Activated CD4-positive, CD25-positive, alpha-beta regulatory T cell treated with anti-CD3 and anti-CD28 coated beads, Interleukin-2, amount 50 U/mL, for 72 hours (primary cell): ENCODE results near the gene NUP62.

Source experiments
- DNase-seq: peaks from one replicate; pipeline ENCODE4 v3.0.0; 2021

Gene NUP62

DNA sequence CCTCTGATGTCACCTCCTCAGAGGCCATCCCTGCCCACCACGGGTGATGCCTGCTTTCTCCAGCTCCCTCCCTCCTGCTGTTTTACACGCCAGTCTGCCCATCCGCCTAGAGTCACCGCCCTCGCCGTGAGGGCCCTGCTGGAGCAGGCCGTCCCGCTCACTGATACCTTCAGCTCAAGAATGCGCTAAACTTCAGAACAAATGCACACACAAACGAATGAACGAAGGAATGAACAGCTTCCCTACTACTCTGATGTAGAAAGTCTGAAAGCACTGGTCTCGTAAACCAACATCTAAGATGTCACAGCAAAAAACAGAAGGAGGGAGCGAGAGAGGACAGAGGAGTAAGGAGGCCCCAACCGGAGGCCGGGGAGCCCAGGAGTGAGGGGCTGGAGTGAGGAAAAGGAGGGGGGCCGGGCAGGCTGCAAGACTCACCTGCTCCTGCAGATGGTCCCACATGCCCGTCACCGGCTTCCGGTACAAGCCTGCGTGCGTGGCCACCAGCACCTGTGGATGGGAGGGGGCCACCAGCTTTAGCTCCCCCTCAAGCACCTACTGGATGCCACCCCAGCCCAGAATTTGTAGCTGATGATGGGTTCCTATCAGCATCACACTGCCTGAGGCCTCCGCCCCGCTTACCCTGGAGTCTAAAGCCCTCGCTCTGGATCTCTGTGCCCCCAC lies 65.9 kb downstream of the NUP62 start:
- DNase-seq = no peak

DNA sequence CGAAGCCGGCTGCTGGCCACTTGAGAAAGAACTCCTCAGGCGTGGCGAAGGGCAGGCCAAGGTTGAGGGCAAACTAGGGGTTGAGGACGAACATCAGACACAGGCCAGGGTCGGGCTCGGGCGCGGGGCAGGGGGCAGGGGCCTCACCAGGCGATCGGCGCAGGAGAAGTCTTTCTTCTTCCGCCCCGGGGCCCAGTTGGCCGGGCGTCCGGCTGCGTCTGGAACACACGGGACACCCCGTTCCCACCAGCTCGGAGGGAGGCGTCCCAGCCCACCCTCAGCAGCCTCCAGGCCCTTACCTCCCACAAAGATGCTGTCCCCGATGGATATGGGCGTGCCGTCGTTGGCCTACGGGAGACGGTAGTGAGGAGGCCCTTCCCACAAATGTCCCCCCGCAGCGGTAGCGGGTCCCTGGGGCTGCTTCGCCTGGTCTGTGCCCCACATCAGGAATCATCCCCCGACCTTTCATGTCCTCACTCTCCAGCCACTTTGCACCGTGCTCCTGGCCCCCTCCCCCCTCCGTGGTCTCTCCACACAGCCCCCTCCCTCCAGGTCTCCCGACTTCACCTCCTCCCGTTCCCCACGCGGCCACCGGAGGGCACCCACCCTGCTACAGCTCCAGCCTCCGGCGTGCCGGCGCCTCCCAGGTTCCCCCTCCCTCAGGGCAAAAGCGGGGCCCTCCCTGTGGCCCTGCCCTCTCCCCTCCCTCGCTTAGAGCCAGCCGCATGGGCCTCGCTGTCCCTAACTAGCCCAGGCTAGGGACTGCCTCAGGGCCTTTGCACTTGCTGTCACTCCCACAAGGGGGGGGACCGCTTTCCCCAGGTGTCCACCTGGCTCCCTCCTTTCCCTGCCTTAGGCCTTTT lies 66.7 kb downstream of the NUP62 start:
- no peak for DNase-seq

DNA sequence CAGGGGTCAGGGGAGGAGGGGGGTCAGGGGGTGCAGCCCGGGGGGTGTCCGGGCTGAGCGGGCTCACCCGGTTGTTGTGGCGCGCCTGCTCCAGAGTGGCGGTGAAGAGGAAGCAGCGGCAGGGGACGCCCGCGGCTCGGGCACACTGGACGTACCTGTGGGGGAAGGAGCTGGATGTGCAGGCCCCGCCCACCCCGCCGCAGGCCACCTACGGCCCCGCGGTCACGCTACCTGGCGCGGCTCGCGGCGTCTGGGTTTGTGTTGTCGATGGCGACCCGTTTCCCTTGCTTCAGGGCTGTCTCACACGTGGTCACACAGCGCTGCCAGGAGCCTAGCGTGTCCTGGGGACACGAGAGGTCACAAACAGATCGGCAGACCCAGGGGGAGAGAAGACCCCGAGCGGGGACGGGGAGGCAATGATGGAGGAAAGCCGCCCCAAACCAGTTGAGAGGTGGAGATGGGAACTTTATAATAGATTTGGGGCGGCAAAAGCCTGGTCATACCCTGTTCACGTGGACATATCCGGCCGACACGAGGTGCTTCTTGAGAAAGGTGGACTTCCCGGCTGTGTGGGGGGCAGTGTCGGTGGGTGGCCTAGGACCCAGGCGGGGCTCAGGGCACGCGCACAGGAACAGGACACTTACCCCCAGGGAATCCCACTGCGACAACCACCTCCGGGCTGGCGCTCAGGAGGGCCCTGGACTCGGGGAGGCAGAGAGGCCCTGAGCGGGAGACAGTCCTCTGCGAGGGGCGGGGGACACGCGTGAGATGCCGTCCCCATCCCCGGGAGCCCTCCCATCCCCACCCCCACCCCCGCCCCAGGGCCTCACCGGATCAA lies 67.5 kb downstream of the NUP62 start:
- DNase-seq = no peak

DNA sequence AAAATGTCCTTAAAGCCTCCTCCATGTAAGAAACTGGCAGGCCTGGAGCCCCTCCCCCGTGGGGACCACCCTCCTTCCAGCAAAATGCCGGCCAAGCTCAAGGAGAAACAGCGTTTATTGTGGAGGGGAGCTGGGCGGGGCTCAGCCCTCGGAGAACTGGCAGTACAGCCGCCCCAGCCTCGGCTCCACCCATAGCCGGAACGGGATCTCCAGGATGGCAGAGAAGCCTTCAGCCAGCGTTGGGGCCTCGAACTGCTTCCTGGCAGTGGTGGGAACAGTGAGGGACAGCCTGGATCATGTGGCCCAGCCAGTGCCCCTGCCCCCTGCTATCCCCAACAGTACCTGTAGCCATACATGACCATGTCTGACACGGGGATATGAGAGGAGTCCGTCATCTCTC lies 68.2 kb downstream of the NUP62 start:
- DNase-seq = no peak

DNA sequence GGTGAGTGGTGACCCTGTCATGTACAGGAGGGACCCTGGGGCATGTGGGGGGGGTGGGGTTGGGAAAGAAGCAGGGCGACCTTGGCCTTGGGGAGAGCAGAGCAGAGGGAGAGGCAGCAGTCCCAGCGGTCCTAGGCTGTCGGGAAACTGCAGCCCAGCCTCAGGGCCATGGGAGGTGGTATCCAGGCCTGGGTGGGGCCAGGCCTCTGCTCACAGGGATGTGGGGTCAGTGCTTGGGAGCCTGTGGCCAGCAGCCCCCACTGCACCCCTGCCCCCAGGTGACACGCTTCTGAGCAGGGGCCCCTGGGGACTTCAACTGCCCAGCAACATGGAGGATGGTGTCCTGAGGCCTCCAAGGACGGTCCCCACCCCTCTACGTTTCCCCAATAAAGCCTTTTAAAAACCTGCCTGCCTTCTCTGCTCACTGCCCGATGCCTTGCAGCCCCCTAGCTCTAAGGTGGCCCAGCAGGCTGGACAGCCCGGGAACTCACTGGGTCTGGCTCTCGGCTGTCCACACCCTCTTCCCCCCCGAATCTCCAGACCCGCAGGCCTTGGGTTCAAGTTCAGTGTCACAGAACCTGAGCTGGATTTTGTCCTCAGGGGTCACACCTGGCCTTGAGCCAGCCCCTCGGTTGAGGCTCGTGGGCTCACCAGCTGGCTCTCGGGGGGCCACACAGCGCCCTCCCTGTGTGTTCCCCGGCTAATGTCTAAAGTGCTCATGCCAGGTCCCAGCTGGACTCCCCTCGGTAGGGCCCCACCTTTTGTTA lies 68.8 kb downstream of the NUP62 start:
- no peak for DNase-seq

DNA sequence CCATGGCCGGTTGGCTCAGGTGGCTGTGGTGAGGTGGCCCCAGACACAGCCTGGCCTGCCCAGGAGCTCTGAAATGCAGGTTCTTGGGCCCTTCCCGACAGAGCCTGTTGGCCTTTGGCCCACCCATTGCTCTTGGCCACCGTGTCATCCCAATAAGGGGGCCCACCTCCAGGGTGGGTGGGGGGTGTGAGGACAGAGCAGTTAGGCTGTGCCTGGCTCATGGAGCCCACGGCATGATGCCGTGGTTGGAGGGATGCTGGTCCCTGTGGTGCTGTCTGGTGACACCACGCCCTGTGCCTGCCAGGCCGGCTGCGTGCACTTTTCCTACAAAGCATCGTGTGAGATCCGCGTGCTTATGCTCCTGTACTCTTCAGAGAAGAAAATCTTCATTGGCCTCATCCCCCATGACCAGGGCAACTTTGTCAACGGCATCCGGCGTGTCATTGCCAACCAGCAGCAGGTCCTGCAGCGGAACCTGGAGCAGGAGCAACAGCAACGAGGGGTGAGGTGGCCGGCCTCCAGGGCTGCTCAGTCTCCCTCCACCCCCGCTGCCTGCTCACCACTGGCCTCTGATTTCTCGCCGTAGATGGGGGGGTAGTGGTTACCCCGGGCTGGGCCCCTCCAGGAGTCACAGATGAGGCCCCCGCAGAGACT lies 69.5 kb downstream of the NUP62 start:
- DNase-seq = no peak

DNA sequence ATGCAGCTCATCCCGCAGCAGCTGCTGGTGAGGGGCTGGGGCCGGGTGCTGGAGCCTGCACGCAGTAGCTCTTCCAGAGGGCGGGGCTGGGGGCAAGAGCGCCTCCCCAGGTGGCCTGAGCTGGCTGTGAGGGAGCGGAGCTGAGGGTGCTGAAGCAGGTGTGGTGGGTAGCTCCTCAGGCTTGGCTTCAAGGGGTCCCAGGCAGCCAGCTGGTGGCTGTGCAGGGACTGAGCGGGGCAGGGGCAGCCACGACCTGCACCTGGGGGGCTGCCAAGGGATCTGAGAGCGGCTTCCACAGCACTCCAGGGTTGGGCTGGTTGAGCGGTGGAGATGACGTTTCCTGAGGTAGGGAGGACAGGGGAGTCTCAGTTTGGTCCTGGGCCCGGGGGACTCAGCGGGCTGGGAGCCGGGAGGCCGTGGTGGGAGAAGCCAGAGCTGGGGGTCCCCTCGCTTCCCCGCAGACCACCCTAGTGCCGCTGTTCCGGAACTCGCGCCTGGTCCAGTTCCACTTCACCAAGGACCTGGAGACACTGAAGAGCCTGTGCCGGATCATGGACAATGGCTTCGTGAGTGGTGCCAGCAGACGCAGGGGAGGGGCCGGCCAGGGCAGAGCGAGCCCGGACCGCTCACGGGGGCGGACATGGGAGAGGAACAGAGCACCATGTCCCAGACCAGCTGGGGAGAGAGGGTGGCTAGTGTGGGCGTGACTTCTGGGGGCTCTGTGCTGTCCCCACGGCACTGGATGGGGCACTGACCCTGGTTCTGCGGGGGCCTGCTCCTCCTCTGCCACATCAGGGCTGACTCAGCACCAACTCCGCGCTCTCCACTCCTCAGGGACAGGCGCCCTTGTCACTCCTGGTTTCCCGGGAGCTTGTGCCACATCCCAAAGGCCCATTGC lies 71.0 kb downstream of the NUP62 start:
- no peak for DNase-seq

DNA sequence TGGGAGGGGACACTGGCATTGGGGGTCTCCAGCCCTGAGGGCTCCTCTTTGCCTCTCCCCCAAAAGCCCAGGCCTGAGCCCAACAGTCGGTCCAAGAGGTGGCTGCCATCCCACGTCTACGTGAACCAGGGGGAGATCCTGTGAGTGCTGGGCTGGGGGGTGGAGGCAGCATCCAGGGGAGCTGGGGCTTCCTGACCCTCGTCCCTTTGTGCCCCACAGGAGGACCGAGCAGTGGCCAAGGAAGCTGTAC lies 71.5 kb downstream of the NUP62 start:
- DNase-seq = no peak

DNA sequence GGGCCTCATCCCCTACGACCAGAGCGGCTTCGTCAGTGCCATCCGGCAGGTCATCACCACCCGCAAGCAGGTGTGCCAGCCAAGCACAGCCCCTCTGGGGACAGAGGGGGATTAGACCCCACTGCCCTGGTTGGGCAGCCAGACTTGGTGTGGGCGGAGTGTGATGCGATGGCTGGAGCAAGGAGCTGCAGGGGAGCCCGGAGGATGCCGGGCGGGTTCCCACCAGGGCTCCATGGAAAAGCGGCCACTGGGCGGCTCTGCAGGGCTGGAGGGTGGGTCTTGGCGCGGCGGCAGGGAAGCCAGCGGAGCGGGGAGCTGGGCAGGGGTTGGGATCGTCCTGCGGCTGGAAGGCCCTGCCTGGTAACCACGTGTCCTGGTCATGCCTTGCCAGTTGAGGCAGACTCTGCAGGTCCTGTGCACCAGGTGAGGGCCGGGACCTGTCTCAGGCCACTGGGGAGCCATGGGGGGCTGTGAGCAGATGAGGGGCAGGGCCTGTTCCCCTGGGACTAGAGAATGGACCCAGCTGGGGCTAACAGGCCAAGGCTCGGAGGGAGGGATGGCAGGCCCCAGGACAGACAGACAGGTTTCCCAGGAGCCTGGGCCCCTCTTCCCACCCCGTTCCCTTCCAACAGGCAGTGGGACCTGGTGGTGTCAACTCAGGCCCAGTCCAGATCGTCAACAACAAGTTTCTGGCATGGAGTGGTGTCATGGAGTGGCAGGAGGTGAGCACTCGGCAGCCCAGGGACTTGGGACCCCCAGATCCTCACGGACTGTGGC lies 72.1 kb downstream of the NUP62 start:
- DNase-seq = no peak
